Measurements from ENCODE around the gene IPO9. TPM values are rescaled to one million over a fixed set of nuclear protein-coding genes. Genes with fewer than 3 reads are reported as not detected.
A peak's percentile ranks its signal among the peaks of the same experiment; 100 is the strongest.
"Not testable (repeated sequence)": the region's sequence is repeated elsewhere in the genome, so short reads cannot be mapped to it uniquely, and the experiment has no call there.

IPO9 gene
- total RNA-seq, 1 donor from 2014 or later, result 124 TPM

DNA sequence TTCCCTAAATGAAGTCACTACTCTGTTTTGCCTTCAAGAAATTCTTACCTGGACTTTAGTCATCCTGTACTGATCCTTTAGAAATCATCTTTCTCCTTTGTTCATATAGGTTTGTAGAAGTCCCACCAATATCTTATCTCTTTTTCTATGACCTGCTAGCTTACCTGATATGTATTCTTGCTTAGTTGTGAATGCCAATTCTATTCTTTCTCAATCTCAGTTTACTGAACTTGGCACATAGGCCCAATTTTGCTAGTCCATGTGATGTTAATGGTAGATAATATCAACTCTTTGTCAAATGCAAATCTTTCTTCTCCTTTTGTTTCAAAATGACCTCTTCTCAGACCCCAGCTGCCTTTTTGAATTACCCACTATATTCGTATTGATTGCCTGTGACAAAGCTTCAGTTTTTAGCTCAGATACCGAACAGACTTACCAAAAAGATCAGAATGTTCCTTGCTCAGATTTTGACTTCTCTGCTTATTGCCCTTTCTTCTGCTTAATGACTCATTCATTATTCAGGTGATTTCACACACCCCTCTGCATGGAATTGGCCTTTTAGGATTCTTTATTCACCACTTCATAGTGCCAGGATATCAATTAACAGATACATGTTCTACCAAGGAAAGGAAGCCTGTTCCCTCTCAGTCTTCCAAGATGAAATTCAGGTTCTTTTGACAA is 20.6 kb downstream of the IPO9 start:
- Mint-ChIP-seq H3K36me3 (ENCODE audit: low read depth) (peaks cover 8% of the 10 kb centered on the region), H3K9me3 (no peaks in the 10 kb centered on the region), H3K4me1 (peaks cover 10% of the 10 kb centered on the region), H3K27ac (ENCODE audit: unreplicated experiment) (no peak overlapping the region), H3K27me3 (ENCODE audit: low read depth) (no peaks in the 10 kb centered on the region), H3K4me3 (no peak overlapping the region)
- TF ChIP-seq CTCF (conservative IDR thresholded peaks at IDR 0.05), result no peak
- DNase-seq (ENCODE audit: low read depth, low spot score), result no peak

DNA sequence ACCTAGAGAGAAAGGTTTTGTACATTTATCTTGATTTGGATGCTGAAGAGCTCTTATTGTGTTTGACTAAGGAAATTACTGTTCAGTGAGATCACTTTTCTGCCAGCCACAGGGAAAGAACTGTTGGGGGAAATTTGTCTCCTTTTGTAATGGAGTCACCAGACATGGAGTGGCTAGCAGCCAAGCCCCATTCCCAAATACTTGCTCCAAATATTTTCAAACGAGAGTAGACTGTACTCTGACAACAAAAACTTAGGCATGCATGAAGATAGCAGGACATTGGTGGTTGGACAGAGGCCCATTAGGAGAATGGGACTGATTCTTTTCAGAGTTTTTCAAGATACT is 21.1 kb downstream of the IPO9 start:
- TF ChIP-seq CTCF (conservative IDR thresholded peaks at IDR 0.05), result no peak
- no peak overlapping the region for H3K4me3 Mint-ChIP-seq
- no peak for DNase-seq (ENCODE audit: low read depth, low spot score)
- no peak overlapping the region for H3K27ac Mint-ChIP-seq (ENCODE audit: unreplicated experiment)
- H3K36me3 Mint-ChIP-seq (ENCODE audit: low read depth), result peaks cover 8% of the 10 kb centered on the region
- H3K27me3 Mint-ChIP-seq (ENCODE audit: low read depth), result no peaks in the 10 kb centered on the region
- peaks cover 10% of the 10 kb centered on the region for H3K4me1 Mint-ChIP-seq
- H3K9me3 Mint-ChIP-seq, result no peaks in the 10 kb centered on the region

DNA sequence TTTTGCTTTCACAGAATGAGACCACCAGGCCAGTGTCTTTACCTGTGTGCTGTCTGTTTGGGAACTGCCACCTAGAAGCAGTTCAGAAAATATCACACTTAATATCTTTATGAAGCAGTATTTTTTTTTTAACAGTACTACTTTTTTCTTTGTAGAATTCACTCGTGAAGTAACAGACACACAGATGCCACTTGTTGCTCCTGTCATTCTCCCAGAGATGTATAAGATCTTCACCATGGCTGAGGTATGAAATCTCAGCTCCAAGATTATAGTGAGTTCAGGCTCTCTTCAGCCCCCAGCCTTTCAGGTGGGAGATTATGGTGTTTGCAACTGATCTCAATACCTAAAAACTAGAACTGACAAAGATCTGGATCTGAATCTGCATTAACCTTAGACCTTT is 23.0 kb downstream of the IPO9 start:
- peaks cover 10% of the 10 kb centered on the region for H3K4me1 Mint-ChIP-seq
- peaks cover 14% of the 10 kb centered on the region for H3K36me3 Mint-ChIP-seq (ENCODE audit: low read depth)

DNA sequence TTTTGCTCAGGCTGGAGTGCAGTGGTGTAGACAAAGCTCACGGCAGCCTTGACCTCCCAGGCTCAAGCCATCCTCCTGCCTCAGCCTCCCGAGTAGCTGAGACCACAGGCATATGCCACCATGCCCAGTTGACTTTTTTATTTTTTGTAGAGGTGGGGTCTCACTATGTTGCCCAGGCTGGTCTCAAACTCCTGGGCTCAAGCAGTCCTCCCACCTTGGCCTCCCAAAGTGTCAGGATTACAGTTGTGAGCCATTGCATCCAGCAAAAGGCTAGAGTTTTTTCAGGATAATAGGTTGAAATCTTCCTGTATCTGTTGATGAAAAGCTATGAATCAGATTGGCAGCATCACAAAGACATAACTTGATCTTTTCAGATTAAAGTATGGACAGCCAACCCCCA is 27.8 kb downstream of the IPO9 start:
- not testable (repeated sequence) for H3K9me3 Mint-ChIP-seq; DNase-seq (ENCODE audit: low read depth, low spot score); H3K27me3 Mint-ChIP-seq (ENCODE audit: low read depth); H3K4me3 Mint-ChIP-seq; H3K4me1 Mint-ChIP-seq
- Mint-ChIP-seq H3K27ac (ENCODE audit: unreplicated experiment) (peak overlapping the region; percentile 23), H3K36me3 (ENCODE audit: low read depth) (peaks cover 26% of the 10 kb centered on the region)

More for the DNA sequence above, 23.0 kb downstream of the IPO9 start:
- no peak overlapping the region for H3K4me3 Mint-ChIP-seq
- no peaks in the 10 kb centered on the region for H3K27me3 Mint-ChIP-seq (ENCODE audit: low read depth)
- H3K27ac Mint-ChIP-seq (ENCODE audit: unreplicated experiment), result no peak overlapping the region
- DNase-seq (ENCODE audit: low read depth, low spot score), result no peak
- no peak for TF ChIP-seq CTCF (conservative IDR thresholded peaks at IDR 0.05)
- no peaks in the 10 kb centered on the region for H3K9me3 Mint-ChIP-seq

GRCh38 chr1:201859424-201859823 is 30.5 kb downstream of the IPO9 start:
- Mint-ChIP-seq H3K4me3 (no peak overlapping the region), H3K27me3 (ENCODE audit: low read depth) (no peaks in the 10 kb centered on the region), H3K27ac (ENCODE audit: unreplicated experiment) (no peak overlapping the region), H3K36me3 (ENCODE audit: low read depth) (peaks cover 24% of the 10 kb centered on the region), H3K9me3 (no peaks in the 10 kb centered on the region), H3K4me1 (no peaks in the 10 kb centered on the region)
- no peak for DNase-seq (ENCODE audit: low read depth, low spot score)
- no peak for TF ChIP-seq CTCF (conservative IDR thresholded peaks at IDR 0.05)

DNA sequence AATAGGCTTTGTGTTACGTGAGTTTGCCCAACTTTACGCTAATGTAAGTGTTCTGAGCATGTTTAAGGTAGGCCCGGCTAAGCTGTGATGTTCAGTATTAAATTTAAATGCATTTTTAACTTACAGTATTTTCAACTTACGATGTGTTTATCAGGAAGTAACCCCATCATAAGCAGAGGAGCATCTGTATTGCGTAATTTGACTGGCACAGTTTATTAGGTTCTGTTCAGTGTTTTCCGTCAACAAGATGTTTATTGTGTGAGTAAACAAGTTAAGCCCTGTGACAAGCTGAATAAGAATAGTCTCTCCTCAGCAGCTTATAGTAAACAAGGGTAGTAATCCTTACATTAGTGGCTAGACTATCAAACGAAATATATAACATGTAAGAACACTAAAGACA is 32.5 kb downstream of the IPO9 start:
- Mint-ChIP-seq H3K9me3 (no peaks in the 10 kb centered on the region), H3K27me3 (ENCODE audit: low read depth) (no peaks in the 10 kb centered on the region), H3K36me3 (ENCODE audit: low read depth) (peaks cover 19% of the 10 kb centered on the region), H3K4me3 (no peak overlapping the region), H3K27ac (ENCODE audit: unreplicated experiment) (no peak overlapping the region), H3K4me1 (no peaks in the 10 kb centered on the region)
- no peak for DNase-seq (ENCODE audit: low read depth, low spot score)
- no peak for TF ChIP-seq CTCF (conservative IDR thresholded peaks at IDR 0.05)

Data from neural crest cell (in vitro differentiated cells).